Right lobe of liver (tissue), 4 donors: ENCODE measurements around the gene ASIC2.

Source experiments
- CTCF ChIP-seq, 4 donors: fragments of 200-600 bp in 3 of 4; fragments of 450-650 bp in 1 of 4; IDR thresholded peaks; one replicate each; pipeline versions ENCODE4 v1.5.1 to v1.8.0; 2016 to 2022; ENCODE audit warnings: antibody characterized with exemption in 4 of 4, mild to moderate bottlenecking in 2 of 4
- POLR2A ChIP-seq: fragments of 450-650 bp; IDR thresholded peaks from one replicate; pipeline ENCODE4 v1.6.1; 2017; ENCODE audit warnings: antibody characterized with exemption, mild to moderate bottlenecking
- donor health status: DM: no; HTN: no; CAD: no.
- donor health status: DM: no; HTN: no; CAD: no.
- donor health status: DM: no; HTN: yes; CAD: no.

- TF ChIP-seq CTCF (IDR thresholded peaks at IDR 0.05), result no peak
- TF ChIP-seq POLR2A, result no peak
Measured at GRCh38 chr17:33273743-33274410, 19.2 kb downstream of the ASIC2 start.
